ENCODE measurements around the gene ATP9B.

Gene ATP9B

GRCh38 chr18:79420033-79420745 lies 351.0 kb downstream of the ATP9B start:
- no peak for TF ChIP-seq CTCF (conservative IDR thresholded peaks at IDR 0.05)
- no peak overlapping the region for H3K27ac ChIP-seq

- no peak overlapping the region for H3K27ac ChIP-seq
These were observed 352.2 kb downstream of the ATP9B start for GRCh38 chr18:79421275-79421857.

GRCh38 chr18:79422022-79422782 lies 353.0 kb downstream of the ATP9B start:
- H3K27ac ChIP-seq = no peak overlapping the region
- no peak for TF ChIP-seq CTCF (conservative IDR thresholded peaks at IDR 0.05)

More at GRCh38 chr18:79421275-79421857, 352.2 kb downstream of the ATP9B start:
- TF ChIP-seq CTCF (conservative IDR thresholded peaks at IDR 0.05) = no peak

- H3K27ac ChIP-seq = no peak overlapping the region
- TF ChIP-seq CTCF (conservative IDR thresholded peaks at IDR 0.05) = no peak
These were observed 353.6 kb downstream of the ATP9B start for GRCh38 chr18:79422783-79423165.

GRCh38 chr18:79423211-79424007 lies 354.2 kb downstream of the ATP9B start:
- no peak for TF ChIP-seq CTCF (conservative IDR thresholded peaks at IDR 0.05)
- H3K27ac ChIP-seq = no peak overlapping the region

- TF ChIP-seq CTCF (conservative IDR thresholded peaks at IDR 0.05) = no peak
- no peak overlapping the region for H3K27ac ChIP-seq
These were observed 354.9 kb downstream of the ATP9B start for GRCh38 chr18:79424008-79424565.
